ENCODE measurements around the gene ATOH7. TPM values are rescaled to one million over a fixed set of nuclear protein-coding genes. Genes with fewer than 3 reads are reported as not detected.

ATOH7 gene
- total and polyA plus RNA-seq, 2 donors (not counting 1 experiment from before 2014, with no cell fraction given): not detected

DNA sequence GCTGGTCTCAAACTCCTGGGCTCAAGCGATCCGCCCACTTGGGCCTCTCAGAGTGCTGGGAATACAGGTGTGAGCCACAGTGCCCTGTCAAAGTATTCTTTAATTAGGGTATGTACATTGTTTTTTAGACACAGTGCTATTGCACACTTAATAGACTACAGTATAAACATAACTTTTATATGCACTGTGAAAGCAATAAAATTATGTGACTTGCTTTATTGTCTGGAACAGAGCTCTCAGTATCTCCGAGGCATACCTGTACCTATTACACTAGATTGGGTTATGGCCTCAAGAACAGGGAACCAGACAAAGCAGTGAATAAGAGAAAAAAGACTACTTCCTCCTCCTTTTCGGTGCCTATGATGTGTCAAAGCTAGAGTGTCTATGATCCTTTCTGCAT is 13.1 kb downstream of the ATOH7 start:
- ChIA-PET CTCF (no interaction called here), POLR2A (no interaction called here)
- Mint-ChIP-seq H3K27me3 (no peaks in the 10 kb centered on the region), H3K4me1 (no peaks in the 10 kb centered on the region), H3K9me3 (ENCODE audit: insufficient read depth) (no peaks in the 10 kb centered on the region), H3K4me3 (no peak overlapping the region), H3K27ac (no peak overlapping the region)
- ATAC-seq (ENCODE audit: low read depth) (no peak), DNase-seq (no peak)
- no peak overlapping the region for H3K9ac ChIP-seq (ENCODE audit: low read length)
- intact Hi-C loops (cut with micrococcal nuclease): no loop called here
- 17% methylated on average over 1 of the region's 4 CpGs for WGBS (ENCODE audit: insufficient coverage)
- no peaks in the 10 kb centered on the region for H3K4me1 ChIP-seq (ENCODE audit: control insufficient read depth in 2 of 2, insufficient read depth in 2 of 2, low read length in 2 of 2)
- H3K4me2 ChIP-seq (replicated peaks; ENCODE audit: low read depth, low read length, poor library complexity, severe bottlenecking): no peak overlapping the region
- no peak for TF ChIP-seq EZH2 (IDR thresholded peaks at IDR 0.05; ENCODE audit: borderline replicate concordance, insufficient read depth, low read depth, low read length, poor library complexity, severe bottlenecking)
- TF ChIP-seq, protein P1, sequence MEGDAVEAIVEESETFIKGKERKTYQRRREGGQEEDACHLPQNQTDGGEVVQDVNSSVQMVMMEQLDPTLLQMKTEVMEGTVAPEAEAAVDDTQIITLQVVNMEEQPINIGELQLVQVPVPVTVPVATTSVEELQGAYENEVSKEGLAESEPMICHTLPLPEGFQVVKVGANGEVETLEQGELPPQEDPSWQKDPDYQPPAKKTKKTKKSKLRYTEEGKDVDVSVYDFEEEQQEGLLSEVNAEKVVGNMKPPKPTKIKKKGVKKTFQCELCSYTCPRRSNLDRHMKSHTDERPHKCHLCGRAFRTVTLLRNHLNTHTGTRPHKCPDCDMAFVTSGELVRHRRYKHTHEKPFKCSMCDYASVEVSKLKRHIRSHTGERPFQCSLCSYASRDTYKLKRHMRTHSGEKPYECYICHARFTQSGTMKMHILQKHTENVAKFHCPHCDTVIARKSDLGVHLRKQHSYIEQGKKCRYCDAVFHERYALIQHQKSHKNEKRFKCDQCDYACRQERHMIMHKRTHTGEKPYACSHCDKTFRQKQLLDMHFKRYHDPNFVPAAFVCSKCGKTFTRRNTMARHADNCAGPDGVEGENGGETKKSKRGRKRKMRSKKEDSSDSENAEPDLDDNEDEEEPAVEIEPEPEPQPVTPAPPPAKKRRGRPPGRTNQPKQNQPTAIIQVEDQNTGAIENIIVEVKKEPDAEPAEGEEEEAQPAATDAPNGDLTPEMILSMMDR (IDR thresholded peaks at IDR 0.05): no peak
- no peaks in the 10 kb centered on the region for H3K79me2 ChIP-seq (ENCODE audit: control insufficient read depth, insufficient read depth, low read length)
- H3K9me3 ChIP-seq (ENCODE audit: control extremely low read depth in 1 of 3, control insufficient read depth in 2 of 3, insufficient read depth in 1 of 3, low read length in 2 of 3): no peaks in the 10 kb centered on the region
- no peaks in the 10 kb centered on the region for H3K36me3 ChIP-seq (replicated peaks in 1 of 2; ENCODE audit: control extremely low read depth in 1 of 2, control insufficient read depth in 1 of 2, extremely low read depth in 1 of 2, insufficient read depth in 2 of 2, low read length in 1 of 2)
- no peak overlapping the region for H3K4me3 ChIP-seq (ENCODE audit: control extremely low read depth in 1 of 5, extremely low read depth in 1 of 5, insufficient read depth in 1 of 5, low read depth in 2 of 5, low read length in 4 of 5)
- no peak overlapping the region for H3K27ac ChIP-seq (ENCODE audit: low read length in 2 of 2)
- no peaks in the 10 kb centered on the region for H3K27me3 ChIP-seq (replicated peaks in 1 of 4; ENCODE audit: control extremely low read depth in 1 of 4, control insufficient read depth in 3 of 4, insufficient read depth in 4 of 4, low read length in 3 of 4)
- no peaks in the 10 kb centered on the region for H4K20me1 ChIP-seq (ENCODE audit: control insufficient read depth, insufficient read depth, low read length, poor library complexity, severe bottlenecking)
- H2AFZ ChIP-seq (ENCODE audit: insufficient read depth, low read depth, low read length, poor library complexity, severe bottlenecking): no peak overlapping the region

DNA sequence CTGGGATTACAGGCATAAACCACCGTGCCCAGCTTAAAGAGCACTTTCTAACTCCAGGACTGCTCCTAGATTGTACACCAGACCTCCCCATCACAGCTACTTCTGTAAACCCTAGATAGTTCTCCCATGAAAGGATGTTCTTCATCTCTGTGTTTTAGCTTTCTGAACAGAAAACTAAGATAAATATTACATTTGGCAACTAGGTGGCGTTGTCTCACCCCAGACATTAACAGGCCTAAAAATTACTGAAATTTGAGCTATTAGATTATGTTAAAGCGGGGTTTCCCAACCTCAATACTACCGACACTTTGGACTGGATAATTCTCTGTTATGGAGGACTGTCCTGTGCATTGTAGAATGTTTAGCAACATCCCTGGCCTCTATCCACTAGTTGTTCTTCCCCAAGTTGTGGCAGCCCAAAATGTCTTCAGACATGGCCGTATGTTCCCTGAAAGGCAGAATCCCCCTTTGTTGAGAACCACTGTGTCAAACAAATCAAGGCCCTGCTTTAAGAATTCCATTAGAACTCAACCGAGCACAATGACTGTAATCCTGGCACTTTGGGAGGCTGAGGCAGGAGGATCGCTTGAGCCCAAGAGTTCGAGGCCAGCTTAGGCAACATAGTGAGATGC is 19.1 kb downstream of the ATOH7 start:
- CTCF ChIA-PET: interaction anchor here (0.7 to 7.2 kb wide), 33 partner anchors 9 to 1200 kb away, joined by 3 to 224 read pairs (median 4); partner anchors contain the start of genes ATOH7 and DNA2
- peaks cover 4% of the 10 kb centered on the region for H3K27me3 Mint-ChIP-seq
- 76% methylated on average over 3 of the region's 8 CpGs for WGBS (ENCODE audit: insufficient coverage)
- Histone ChIP-seq H3K79me2 (ENCODE audit: control insufficient read depth, insufficient read depth, low read length) (no peaks in the 10 kb centered on the region), H2AFZ (ENCODE audit: insufficient read depth, low read depth, low read length, poor library complexity, severe bottlenecking) (no peak overlapping the region), H3K9me3 (ENCODE audit: control extremely low read depth in 1 of 3, control insufficient read depth in 2 of 3, insufficient read depth in 1 of 3, low read length in 2 of 3) (no peaks in the 10 kb centered on the region), H3K36me3 (replicated peaks in 1 of 2; ENCODE audit: control extremely low read depth in 1 of 2, control insufficient read depth in 1 of 2, extremely low read depth in 1 of 2, insufficient read depth in 2 of 2, low read length in 1 of 2) (no peaks in the 10 kb centered on the region), H3K27ac (ENCODE audit: low read length in 2 of 2) (no peak overlapping the region), H4K20me1 (ENCODE audit: control insufficient read depth, insufficient read depth, low read length, poor library complexity, severe bottlenecking) (no peaks in the 10 kb centered on the region), H3K9ac (ENCODE audit: low read length) (no peak overlapping the region), H3K27me3 (replicated peaks in 1 of 4; ENCODE audit: control extremely low read depth in 1 of 4, control insufficient read depth in 3 of 4, insufficient read depth in 4 of 4, low read length in 3 of 4) (no peaks in the 10 kb centered on the region), H3K4me1 (ENCODE audit: control insufficient read depth in 2 of 2, insufficient read depth in 2 of 2, low read length in 2 of 2) (no peaks in the 10 kb centered on the region), H3K4me3 (ENCODE audit: control extremely low read depth in 1 of 5, extremely low read depth in 1 of 5, insufficient read depth in 1 of 5, low read depth in 2 of 5, low read length in 4 of 5) (no peak overlapping the region), H3K4me2 (replicated peaks; ENCODE audit: low read depth, low read length, poor library complexity, severe bottlenecking) (no peak overlapping the region)
- DNase-seq (peak; percentile 57), ATAC-seq (ENCODE audit: low read depth) (peak; percentile 28)
- TF ChIP-seq, protein P1 (IDR thresholded peaks at IDR 0.05): peak; percentile 75
- TF ChIP-seq EZH2 (IDR thresholded peaks at IDR 0.05; ENCODE audit: borderline replicate concordance, insufficient read depth, low read depth, low read length, poor library complexity, severe bottlenecking): no peak
- POLR2A ChIA-PET: interaction anchor here (1.0 kb wide), 1 partner anchor 88 kb away, joined by 3 read pairs; no protein-coding TSS in a partner anchor
- H3K9me3 Mint-ChIP-seq (ENCODE audit: insufficient read depth): no peaks in the 10 kb centered on the region
- no peaks in the 10 kb centered on the region for H3K4me1 Mint-ChIP-seq
- intact Hi-C loops (cut with micrococcal nuclease): loop anchor here (1.0 kb wide), 1 partner anchor 89 kb away; no protein-coding TSS in a partner anchor
- no peak overlapping the region for H3K4me3 Mint-ChIP-seq
- no peak overlapping the region for H3K27ac Mint-ChIP-seq
